HG03439 (cell line): ENCODE results near the gene CLEC2L.
A peak's percentile ranks its signal among the peaks of the same experiment; 100 is the strongest.

Experiments
- ATAC-seq: cut with Tn5 transposase; IDR thresholded peaks from one replicate; pipeline ENCODE4 v1.9.1; 2021; ENCODE audit warnings: mild to moderate bottlenecking, moderate library complexity; ENCODE audit not compliant: unreplicated experiment

Gene CLEC2L

GRCh38 chr7:139523199-139523941 lies at the start of gene CLEC2L:
Gene CLEC2L, plus strand, starts transcription at chr7:139523685. Its CDS starts 243 bp downstream, at chr7:139523928.
- no peak for ATAC-seq

- no peak for ATAC-seq
Observed at GRCh38 chr7:139476139-139476538, 47.3 kb upstream of the CLEC2L start.

DNA sequence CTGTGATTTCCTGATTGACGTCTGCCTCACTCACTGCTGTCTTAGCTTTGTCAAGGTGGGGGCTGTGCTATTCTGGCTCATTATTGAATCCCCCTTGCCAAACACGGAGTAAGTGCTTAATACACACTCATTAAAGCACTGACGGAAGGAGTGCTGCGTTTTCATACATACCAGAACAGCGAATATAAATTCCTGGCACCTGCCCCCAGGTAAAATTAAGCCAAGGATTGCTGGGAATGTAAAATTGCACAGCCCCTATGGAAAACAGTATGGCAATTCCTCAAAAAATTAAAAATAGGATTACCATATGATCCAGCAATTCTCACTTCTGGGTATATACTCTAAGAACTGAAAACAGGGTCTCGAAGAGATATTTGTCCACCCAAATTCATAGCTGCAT lies 46.6 kb upstream of the CLEC2L start:
- no peak for ATAC-seq

GRCh38 chr7:139479620-139480019 lies 43.9 kb upstream of the CLEC2L start:
- ATAC-seq, result no peak

DNA sequence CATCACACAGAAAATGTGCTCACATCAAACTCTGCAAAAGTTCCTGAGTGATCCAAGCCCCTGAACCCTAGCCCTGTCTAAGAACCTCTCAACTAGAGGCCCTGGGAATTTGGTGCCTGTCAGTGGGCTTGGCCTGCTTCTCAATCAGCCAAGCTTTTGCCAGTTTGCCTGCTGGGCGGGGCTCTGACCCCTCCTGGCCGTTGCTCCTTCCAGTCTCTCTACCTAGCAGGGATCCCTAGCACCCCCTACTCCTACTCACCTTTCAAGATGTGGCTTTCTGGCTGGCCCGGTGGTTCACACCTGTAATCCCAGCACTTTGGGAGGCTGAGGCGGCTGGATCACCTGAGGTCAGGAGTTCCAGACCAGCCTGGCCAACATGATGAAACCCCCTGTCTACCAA lies 42.1 kb upstream of the CLEC2L start:
- no peak for ATAC-seq

GRCh38 chr7:139482122-139482521 lies 41.4 kb upstream of the CLEC2L start:
- ATAC-seq, result no peak

DNA sequence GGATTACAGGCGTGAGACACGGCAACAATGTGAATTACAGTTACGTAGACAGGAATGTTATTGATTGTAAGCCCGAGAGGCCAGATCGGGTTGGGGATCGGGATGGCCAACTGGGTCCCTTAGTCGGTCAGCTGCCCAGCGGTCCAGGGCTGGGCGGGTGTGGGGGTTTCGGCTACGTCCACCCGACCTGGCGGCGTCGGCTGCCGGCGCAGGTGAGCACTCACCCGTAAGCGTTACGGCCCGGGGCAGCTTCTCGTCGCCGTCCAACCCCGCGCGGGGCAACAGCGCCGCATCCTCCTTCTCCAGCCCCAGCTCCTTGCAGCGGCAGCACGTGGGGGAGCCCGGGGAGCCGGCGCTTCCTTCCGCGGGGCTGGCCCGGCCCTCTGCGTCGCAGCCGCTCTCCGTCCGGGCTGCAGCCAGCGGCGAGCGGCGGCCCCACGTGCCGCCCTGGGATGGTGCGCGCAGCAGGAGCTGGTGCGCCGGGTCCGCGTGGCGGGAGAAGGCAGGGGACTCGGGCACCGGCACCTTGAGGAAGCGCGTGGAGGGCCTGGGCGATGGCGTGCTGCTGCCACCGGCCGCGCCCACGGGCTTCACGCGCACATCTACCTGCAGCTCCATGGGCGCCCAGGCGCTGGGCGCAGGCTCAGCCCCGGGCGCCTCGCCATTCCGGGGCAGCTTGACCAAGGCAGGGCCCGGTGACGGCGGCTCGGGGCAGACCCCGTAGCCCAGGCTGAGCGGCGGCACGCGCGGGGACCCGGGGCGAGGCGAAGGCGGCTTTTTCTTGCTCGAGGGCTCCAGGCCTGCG lies 40.6 kb upstream of the CLEC2L start:
- no peak for ATAC-seq

DNA sequence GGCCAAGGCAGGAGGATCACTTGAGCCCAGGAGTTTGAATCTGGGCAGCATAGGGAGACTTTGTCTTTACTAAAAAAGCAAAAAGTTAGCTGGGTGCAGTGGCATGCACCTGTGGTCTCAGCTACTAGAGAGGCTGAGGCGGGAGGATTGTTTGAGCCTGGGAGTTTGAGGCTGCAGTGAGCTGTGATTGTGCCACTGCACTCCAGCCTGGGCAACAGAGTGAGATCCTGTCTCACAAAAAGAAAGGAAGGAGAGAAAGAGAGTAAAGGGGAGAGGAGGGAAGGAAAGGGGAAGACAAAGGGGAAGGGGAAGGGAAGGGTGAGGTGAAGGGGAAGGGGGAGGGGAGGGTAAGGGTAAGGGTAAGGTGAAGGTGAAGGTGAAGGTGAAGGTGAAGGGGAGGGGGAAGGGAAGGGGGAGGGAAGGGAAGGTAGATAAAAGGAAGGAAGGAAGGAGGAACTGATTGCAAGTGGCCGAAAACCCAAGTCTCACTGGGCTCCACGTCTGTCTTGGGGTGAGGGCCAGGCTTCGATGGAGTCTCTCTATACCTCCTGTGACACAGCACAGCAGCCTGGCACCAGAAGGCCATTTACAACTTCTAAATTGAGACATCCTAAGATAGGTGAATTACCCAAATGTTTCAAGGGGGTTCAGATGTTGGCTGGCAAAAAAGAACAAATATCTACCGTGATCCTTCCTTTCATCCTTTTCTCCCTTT lies 36.0 kb upstream of the CLEC2L start:
- no peak for ATAC-seq

- no peak for ATAC-seq
Observed at GRCh38 chr7:139488810-139489209, 34.7 kb upstream of the CLEC2L start.

GRCh38 chr7:139490130-139490529 lies 33.4 kb upstream of the CLEC2L start:
- ATAC-seq, result no peak

- no peak for ATAC-seq
Observed at GRCh38 chr7:139492293-139492692, 31.2 kb upstream of the CLEC2L start.

GRCh38 chr7:139494835-139495579 lies 28.5 kb upstream of the CLEC2L start:
- peak; percentile 66 for ATAC-seq

DNA sequence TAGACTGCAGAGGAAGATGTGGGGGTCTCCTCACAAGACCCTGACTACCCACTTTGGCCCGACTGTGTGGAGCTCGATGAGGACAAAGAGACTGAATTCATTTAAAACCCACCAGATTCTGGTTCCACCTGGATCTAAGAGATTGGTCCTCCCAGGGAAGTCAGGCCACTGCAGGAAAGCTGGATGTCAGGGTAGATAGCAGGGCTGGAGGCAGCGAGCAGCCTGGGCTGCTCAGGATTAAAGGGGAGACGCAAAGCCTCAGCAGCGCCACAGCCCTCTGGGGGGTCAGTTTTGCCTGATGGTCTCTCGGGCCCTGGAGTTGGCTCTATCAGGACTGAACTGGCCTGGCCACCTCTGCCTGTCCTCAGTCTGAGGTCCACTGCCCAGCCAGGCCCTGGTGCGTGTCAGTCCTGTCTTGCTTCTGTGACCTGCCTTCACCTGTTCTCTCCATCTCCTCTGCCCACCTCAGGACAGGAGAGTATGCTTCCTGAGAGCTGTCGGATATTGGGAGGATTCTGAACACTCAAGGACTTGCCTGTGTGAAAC lies 27.8 kb upstream of the CLEC2L start:
- ATAC-seq, result no peak

DNA sequence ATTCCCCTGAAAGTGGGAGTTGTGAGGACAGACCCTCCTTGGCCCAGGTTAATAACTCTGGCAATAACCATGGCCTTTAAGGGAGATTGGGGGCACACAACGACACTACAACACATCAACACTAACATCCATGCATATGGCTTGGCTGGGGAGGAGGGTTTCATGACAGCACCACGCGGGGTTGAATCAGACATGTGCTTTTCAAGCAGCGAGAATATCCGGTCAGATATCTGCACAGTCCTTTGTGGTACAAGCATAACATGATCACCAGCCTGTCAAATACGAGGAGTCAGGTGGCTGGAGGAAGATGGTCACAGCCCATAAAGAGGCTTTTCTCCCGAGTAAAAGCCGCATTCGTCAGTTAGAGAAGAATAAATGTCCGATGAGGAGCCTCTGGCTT lies 27.0 kb upstream of the CLEC2L start:
- no peak for ATAC-seq

DNA sequence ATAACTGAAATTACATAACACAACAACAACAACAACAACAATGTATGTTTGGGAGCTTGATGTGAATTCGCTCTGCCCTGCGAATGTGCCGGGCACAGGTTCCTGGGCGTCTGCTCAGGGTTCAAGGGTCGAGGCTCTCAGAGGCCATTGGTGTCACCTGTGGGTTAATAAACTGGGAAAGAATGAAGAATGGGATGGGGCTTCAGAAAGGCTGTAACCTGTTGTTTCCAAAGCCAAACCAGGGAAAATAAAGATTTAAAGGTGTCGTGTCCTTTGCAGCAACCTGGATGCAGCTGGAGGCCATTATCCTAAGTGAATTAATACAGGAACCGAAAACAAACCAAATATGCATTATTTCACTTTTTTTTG lies 22.7 kb upstream of the CLEC2L start:
- no peak for ATAC-seq

- no peak for ATAC-seq
Observed at GRCh38 chr7:139502226-139502625, 21.3 kb upstream of the CLEC2L start.

DNA sequence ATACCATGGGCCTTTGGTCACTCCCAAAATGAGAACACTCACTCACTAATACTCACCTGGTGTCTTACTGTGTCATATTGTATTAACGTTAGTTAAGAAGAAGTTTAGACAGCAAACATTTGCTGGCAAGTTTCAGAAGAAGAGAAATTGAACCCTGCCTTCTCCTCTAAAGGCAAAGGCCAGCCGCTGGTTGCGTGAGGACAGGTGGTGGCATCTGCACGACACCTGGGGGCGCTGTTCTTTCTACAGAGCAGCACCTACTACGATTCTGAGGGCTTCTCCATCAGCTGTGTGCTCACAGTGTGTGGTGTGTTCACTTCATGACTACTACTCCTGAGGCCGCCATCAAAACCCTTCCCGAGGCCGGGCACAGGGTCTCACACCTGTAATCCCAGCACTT lies 17.9 kb upstream of the CLEC2L start:
- no peak for ATAC-seq

DNA sequence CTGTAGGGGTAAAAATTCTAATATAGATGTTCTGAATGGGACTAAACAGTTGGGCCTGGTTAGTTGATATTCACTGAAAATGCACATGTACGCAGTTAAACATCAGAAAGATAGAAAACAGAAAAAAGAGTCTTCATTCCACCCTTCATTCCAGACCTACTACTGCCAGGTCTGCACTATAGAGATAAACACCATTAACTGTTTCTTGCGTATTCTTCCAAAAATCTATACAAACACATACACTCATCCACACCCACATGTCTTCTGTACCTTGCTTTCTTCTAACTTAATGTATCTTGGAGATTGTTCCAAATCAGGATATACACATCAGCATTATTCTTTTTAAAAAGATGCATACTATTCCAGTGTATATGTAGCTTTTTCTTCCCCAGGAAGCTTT lies 13.9 kb upstream of the CLEC2L start:
- ATAC-seq, result no peak

DNA sequence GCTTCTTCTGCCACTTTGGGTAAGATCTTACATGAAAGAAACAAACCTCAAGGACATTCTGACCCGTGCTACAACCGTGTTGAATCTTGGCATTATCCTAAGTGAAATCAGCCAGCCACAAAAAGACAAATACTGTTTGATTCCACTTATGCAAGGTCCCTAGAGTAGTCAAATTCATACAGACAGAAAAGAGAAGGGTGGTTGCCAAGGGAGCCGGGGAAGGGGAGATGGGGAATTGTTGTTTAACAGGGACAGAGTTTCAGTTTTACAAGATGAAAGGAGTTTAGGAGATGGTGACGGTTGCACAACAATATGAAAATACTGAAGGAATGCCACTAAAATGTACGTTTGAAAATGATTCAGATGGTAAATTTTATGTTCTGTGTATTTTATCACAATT lies 12.2 kb upstream of the CLEC2L start:
- ATAC-seq, result no peak

- no peak for ATAC-seq
Observed at GRCh38 chr7:139515266-139515665, 8.2 kb upstream of the CLEC2L start.

GRCh38 chr7:139521439-139521838 lies 2.0 kb upstream of the CLEC2L start:
- no peak for ATAC-seq
